Skeletal muscle satellite cell (primary cell): ENCODE results near the gene TLCD2.
"Not testable (repeated sequence)": the region's sequence is repeated elsewhere in the genome, so short reads cannot be mapped to it uniquely, and the experiment has no call there.

Experiments used
- H3K27me3 ChIP-seq: 2 replicates; pipeline ENCODE4 v1.7.0; 2013; ENCODE audit warnings: low read length; ENCODE audit not compliant: control insufficient read depth, insufficient read depth
- H3K36me3 ChIP-seq: 2 replicates; pipeline ENCODE4 v1.7.0; 2013; ENCODE audit warnings: mild to moderate bottlenecking, control low read depth, low read length; ENCODE audit not compliant: insufficient read depth
- H3K4me1 ChIP-seq: 2 replicates; pipeline ENCODE4 v1.7.0; 2013; ENCODE audit warnings: low read length; ENCODE audit not compliant: control insufficient read depth, insufficient read depth
- H3K4me2 ChIP-seq: 2 replicates; pipeline ENCODE4 v1.7.0; 2013; ENCODE audit warnings: mild to moderate bottlenecking, low read length
- H3K4me3 ChIP-seq: 2 replicates; pipeline ENCODE4 v1.7.0; 2013; ENCODE audit warnings: low read length
- H3K9ac ChIP-seq: 2 replicates; pipeline ENCODE4 v1.7.0; 2013; ENCODE audit warnings: mild to moderate bottlenecking, low read depth, low read length, moderate library complexity
- H3K9me3 ChIP-seq: replicated peaks from 2 replicates; pipeline ENCODE4 v1.7.0; 2013; ENCODE audit warnings: mild to moderate bottlenecking, control low read depth, low read length

Gene TLCD2

DNA sequence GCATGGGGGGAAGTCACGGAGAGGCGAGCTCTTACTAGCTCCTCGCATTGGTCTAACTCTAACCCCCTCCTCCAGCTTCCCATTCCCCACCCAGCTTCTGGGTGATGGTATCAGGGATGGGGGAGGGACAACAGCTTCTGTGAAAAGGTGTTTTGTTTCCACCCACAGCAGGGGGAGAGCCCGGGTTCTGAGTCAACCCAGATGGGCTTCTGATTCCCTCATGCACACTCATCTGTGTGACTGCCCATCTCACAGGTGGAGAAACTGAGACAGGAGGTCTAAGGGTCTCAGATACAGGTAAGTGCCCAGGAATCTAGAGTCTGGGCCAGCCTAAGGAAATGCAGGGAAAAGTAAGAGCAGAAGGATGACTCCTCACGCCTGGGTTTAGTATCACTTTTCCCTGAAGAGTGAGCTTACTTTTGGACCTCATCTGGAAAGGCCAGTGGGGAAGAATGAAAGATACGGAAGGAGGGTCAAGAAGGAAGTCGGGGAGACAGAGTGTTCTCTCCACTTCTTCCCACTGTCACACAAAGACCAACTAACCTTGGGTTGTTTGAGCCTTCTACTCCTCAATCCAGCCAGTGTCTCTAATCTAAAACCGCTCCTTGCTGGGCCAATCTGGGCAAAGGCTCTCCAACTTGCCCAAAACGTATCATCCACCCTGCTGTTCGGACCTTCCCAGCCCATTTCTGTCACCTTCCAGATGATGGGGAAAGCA lies 3.1 kb upstream of the TLCD2 start:
- H3K27me3 ChIP-seq, result no peaks in the 10 kb centered on the region
- H3K4me1 ChIP-seq, result peaks cover 49% of the 10 kb centered on the region
- peak overlapping the region; percentile 99 for H3K4me2 ChIP-seq
- H3K9me3 ChIP-seq, result no peaks in the 10 kb centered on the region
- peaks cover 39% of the 10 kb centered on the region for H3K36me3 ChIP-seq
- H3K9ac ChIP-seq, result peak overlapping the region; percentile 95
- peak overlapping the region; percentile 79 for H3K4me3 ChIP-seq

DNA sequence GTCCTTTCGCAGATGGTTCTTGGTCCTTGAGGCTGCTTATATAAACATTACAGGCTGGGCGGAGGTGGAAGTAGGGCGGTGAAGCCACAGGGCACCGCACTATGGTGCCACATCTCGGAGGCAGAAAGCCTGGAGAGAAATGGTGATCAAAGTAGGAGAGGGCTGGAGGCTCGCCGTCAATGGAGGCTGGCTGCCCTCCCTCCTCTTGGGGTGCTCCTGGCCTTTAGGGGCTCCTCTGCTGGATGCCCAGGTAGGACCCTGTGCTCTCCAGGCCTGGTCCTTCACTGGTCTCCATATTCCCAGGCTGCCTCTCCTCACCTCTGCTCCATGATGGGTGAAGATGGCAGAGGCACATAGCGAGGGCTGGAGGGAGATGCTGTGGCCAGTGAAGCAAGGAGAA lies 2.1 kb upstream of the TLCD2 start:
- H3K9me3 ChIP-seq, result no peaks in the 10 kb centered on the region
- no peaks in the 10 kb centered on the region for H3K27me3 ChIP-seq
- peak overlapping the region; percentile 95 for H3K9ac ChIP-seq
- H3K4me2 ChIP-seq, result peak overlapping the region; percentile 99
- H3K4me3 ChIP-seq, result peak overlapping the region; percentile 79
- peaks cover 39% of the 10 kb centered on the region for H3K36me3 ChIP-seq
- H3K4me1 ChIP-seq, result peaks cover 39% of the 10 kb centered on the region

DNA sequence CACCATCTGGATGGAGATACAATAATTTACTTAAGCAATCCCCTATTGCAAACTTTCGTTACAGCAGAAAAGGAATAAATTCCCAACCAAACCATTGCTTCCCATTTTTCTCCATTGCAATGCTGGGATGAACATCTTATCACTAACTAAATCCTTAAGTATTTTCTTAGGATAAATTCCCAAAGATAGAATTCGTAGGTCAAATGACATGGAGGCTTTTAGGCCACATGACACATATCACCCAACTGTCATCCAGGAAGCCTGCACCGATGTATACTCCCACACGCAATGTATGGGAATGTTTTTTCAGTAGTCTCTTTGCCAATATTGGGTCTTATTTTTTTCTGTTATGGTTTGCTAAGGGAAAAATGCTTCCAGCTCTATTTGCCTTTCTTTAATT lies 1.6 kb upstream of the TLCD2 start:
- H3K27me3 ChIP-seq, result no peaks in the 10 kb centered on the region

DNA sequence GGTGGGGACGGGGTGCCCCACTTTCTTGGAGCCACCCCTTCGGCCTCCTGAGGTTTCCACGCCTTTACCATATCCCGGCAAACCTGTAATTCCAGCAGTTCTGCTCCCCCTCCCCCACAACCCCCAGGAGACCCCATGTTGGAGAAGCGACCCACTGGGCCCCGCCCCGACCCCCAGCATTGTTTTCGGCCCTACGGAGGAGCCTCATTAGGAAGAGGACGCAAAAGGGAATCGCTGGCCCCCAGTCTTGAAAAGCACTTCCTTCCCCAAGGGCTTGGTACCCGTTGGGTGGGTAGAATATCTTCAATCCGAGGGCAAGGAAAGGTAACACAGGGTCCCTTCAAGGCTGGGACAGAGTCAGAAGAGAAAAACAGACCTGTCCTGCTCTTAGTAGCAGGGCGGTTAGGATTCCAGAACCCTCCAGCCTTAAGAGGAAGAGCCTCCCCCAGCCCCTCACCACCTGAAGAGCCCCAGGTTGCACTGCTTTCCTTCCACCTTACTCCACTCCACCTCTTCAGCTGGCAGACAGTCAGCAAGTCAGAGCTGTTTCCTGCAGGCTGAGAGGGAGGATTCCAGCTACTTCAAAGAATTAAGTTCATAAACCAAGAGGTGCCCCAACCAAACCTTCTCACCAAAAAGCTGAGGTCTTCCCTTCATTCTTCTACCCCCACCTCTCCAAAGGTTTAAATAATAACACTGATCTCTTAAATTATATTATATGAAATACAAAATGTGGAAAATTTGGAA lies 803 bp upstream of the TLCD2 start:
- Histone ChIP-seq H3K9ac (peak overlapping the region; percentile 80), H3K9me3 (no peaks in the 10 kb centered on the region), H3K4me2 (peak overlapping the region; percentile 99), H3K36me3 (peaks cover 39% of the 10 kb centered on the region), H3K4me3 (peak overlapping the region; percentile 74), H3K27me3 (no peaks in the 10 kb centered on the region), H3K4me1 (peaks cover 39% of the 10 kb centered on the region)

More for the DNA sequence above, 1.6 kb upstream of the TLCD2 start:
- no peaks in the 10 kb centered on the region for H3K9me3 ChIP-seq
- peak overlapping the region; percentile 99 for H3K4me2 ChIP-seq
- no peak overlapping the region for H3K9ac ChIP-seq
- peaks cover 39% of the 10 kb centered on the region for H3K36me3 ChIP-seq
- H3K4me3 ChIP-seq, result peak overlapping the region; percentile 79
- peaks cover 39% of the 10 kb centered on the region for H3K4me1 ChIP-seq

DNA sequence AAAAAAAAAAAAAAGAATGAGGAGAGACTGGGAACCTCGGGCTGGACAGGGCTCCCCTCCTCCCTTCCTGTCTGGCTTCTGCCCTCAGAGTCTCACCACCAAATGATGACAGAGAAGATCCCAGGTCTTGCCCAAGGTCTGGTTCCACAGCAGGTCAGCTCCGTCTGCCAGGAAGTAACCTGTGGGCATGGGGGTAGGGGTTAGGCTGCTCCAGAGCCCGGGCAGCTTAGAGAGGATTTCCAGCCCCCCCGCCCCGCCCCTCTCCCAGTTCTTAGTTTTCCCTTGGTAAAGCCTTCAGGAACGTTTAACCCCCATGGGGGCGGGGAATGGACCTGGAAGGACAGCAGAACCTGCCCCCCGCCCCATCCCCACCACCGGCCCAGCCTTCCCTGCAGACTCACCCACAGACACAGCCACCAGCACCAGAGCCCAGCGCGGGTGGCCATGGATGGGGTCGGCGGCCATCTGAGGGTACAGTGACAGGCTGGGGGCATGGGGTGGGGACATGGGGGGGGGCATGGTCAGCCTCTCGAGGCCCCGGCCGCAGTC lies 700 bp downstream of the TLCD2 start:
- H3K36me3 ChIP-seq, result peaks cover 36% of the 10 kb centered on the region
- no peak overlapping the region for H3K9ac ChIP-seq
- H3K4me2 ChIP-seq, result peak overlapping the region; percentile 99
- H3K4me1 ChIP-seq, result peaks cover 39% of the 10 kb centered on the region
- no peaks in the 10 kb centered on the region for H3K27me3 ChIP-seq
- H3K9me3 ChIP-seq, result no peaks in the 10 kb centered on the region
- no peak overlapping the region for H3K4me3 ChIP-seq

DNA sequence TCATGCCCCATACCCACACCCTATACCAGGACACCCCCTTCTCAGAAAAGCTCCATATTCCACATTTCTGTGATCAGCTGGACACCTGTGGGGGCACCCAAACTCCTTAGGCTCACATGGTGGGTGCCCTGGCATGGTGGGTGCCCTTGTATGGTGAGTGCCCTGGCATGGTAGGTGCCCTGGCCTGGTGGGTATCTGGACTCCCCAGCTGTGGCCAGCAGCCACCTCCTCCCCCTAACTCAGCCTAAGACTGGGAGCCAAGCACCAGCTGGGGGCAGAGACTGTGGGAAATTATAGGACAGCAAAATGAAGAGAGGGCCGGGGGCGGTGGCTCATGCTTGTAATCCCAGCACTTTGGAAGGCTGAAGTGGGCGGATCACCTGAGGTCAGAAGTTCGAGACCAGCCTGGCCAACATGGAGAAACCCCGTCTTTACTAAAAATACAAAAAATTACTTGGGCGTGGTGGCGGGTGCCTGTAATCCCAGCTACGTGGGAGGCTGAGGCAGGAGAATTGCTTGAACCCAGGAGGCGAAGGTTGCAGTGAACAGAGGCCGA lies 1.3 kb downstream of the TLCD2 start:
- H3K27me3 ChIP-seq, H3K4me3 ChIP-seq, H3K9me3 ChIP-seq, H3K4me2 ChIP-seq, H3K9ac ChIP-seq: not testable (repeated sequence)
- Histone ChIP-seq H3K4me1 (peaks cover 35% of the 10 kb centered on the region), H3K36me3 (peaks cover 31% of the 10 kb centered on the region)

DNA sequence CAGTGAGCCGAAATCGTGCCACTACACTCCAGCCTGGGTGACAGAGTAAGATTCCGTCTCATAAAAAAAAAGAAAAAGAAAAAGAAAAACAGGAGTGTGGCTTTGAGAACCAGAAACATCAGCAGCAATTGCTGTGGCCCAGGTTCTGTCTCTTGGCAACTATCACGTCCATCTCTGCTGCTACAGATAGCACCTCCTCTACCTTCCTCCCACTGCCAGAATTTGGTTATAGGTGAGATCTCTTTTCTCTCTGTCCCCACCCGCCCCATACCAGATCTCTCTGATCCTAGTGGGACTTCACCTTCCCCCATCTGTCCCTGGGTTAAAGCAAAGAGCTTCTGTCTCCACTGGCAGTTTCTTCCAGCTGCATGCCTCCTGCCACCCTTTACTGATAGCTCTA lies 3.1 kb downstream of the TLCD2 start:
- H3K9ac ChIP-seq, result no peak overlapping the region
- H3K4me3 ChIP-seq, result no peak overlapping the region
- H3K9me3 ChIP-seq, result no peaks in the 10 kb centered on the region
- H3K4me2 ChIP-seq, result no peak overlapping the region
- peaks cover 13% of the 10 kb centered on the region for H3K36me3 ChIP-seq
- peaks cover 17% of the 10 kb centered on the region for H3K4me1 ChIP-seq
- no peaks in the 10 kb centered on the region for H3K27me3 ChIP-seq

DNA sequence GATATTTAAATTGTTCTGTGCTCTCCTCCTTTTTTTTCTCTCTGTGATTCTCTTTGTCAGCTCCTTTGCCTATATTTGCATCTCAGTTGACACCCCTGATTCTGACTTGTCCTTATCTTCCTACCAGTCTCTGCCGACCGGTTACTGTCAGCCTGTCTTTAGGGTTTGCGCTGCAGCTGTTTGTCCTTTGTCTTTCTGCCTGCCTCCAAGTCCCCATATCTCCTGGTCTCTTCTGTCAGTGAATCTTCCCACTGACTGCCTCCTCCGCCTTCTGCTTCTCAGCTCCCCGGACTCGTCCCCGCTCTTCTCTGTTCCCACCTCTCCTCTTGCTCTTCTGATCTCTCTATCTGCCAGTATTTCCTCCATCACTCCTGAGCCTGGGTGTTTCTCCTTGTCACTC lies 5.2 kb downstream of the TLCD2 start:
- no peaks in the 10 kb centered on the region for H3K36me3 ChIP-seq
- H3K9me3 ChIP-seq, result no peaks in the 10 kb centered on the region
- H3K27me3 ChIP-seq, result no peaks in the 10 kb centered on the region
- no peaks in the 10 kb centered on the region for H3K4me1 ChIP-seq
- no peak overlapping the region for H3K4me3 ChIP-seq
- no peak overlapping the region for H3K4me2 ChIP-seq
- no peak overlapping the region for H3K9ac ChIP-seq

DNA sequence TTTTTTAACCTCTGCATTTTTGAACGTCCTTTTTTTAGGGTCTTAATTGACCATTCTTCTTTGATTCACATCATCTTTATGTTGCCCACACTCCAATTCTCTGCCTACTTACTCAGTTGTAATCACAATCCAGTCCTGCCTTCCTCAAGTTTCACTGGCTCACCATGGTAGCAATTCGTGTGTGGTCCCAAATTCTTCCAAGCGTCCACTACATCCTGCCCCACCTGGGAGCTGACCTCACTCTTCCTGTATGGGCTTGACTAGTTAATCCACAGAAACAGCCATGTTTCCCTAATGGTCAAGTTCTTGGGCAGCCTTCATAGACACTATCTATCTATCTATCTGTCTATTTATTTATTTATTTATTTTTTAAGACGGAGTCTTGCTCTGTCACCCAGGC lies 7.1 kb downstream of the TLCD2 start:
- Histone ChIP-seq H3K4me2 (no peak overlapping the region), H3K9ac (no peak overlapping the region), H3K36me3 (no peaks in the 10 kb centered on the region), H3K4me1 (no peaks in the 10 kb centered on the region), H3K27me3 (no peaks in the 10 kb centered on the region), H3K4me3 (no peak overlapping the region), H3K9me3 (no peaks in the 10 kb centered on the region)

DNA sequence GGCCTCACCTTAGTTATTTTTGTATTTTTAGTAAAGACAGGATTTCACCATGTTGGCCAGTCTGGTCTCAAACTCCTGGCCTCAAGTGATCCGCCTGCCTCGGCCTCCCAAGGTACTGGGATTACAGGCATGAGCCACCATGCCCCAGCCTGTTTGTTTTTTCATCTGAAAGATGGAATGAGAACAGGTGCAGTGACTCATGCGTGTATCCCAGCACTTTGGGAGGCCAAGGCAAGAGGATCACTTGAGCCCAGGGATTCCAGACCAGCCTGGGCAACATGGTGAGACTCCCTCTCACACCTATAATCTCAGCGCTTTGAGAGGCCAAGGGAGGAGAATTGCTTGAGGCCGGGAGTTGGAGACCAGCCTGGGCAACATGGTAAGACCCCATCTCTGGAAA lies 10.3 kb downstream of the TLCD2 start:
- not testable (repeated sequence) for H3K4me3 ChIP-seq, H3K9me3 ChIP-seq, H3K9ac ChIP-seq, H3K27me3 ChIP-seq, H3K4me1 ChIP-seq, H3K36me3 ChIP-seq, H3K4me2 ChIP-seq

DNA sequence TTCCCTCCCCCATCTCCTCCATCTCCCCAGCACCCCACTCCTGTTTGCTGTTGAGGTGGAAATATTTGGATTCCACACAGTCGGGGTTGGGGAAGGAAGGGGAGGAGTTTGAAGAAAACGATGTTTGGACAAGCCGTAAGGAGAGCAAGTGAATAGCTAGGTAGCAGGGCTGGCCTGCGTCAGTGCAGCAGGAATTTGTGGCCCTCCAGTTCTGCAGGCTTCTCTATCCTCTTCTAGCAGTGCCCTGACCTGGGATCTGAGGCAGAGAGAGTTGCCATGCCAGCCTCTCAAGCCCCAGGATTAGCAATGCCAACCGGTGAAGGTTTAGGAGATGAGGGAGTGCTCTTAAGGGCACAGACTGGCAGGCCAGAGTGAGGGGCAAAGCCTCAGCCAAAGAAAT lies 12.5 kb downstream of the TLCD2 start:
- Histone ChIP-seq H3K4me1 (no peaks in the 10 kb centered on the region), H3K27me3 (no peaks in the 10 kb centered on the region), H3K36me3 (no peaks in the 10 kb centered on the region)

More for the DNA sequence above, 12.5 kb downstream of the TLCD2 start:
- Histone ChIP-seq H3K9ac (no peak overlapping the region), H3K9me3 (no peaks in the 10 kb centered on the region), H3K4me2 (no peak overlapping the region), H3K4me3 (no peak overlapping the region)
